CD4-positive, alpha-beta T cell treated with Interleukin-4 for 1 hour (primary cell): ENCODE results near the gene TGM4.
A peak's percentile ranks its signal among the peaks of the same experiment; 100 is the strongest.
"Not testable (repeated sequence)": the region's sequence is repeated elsewhere in the genome, so short reads cannot be mapped to it uniquely, and the experiment has no call there.

Experiments used
- DNase-seq, 2 donors: peaks; one replicate each; pipeline ENCODE4 v3.0.0-alpha.2; 2020 to 2022

Gene TGM4

GRCh38 chr3:44918087-44918486 lies 43.7 kb downstream of the TGM4 start:
- no peak for DNase-seq

GRCh38 chr3:44918581-44918980 lies 44.2 kb downstream of the TGM4 start:
- DNase-seq, result no peak

- no peak for DNase-seq
Measured at GRCh38 chr3:44920081-44920480, 45.7 kb downstream of the TGM4 start.

- no peak for DNase-seq
Measured at GRCh38 chr3:44923632-44924456, 49.4 kb downstream of the TGM4 start.

GRCh38 chr3:44924457-44925084 lies 50.2 kb downstream of the TGM4 start:
- DNase-seq, result no peak

GRCh38 chr3:44926172-44926571 lies 51.8 kb downstream of the TGM4 start:
- no peak for DNase-seq

- DNase-seq, result no peak
Measured at GRCh38 chr3:44926921-44927320, 52.5 kb downstream of the TGM4 start.

GRCh38 chr3:44927371-44927770 lies 53.0 kb downstream of the TGM4 start:
- no peak for DNase-seq

- DNase-seq, result no peak
Measured at GRCh38 chr3:44929782-44930181, 55.4 kb downstream of the TGM4 start.

GRCh38 chr3:44930911-44931310 lies 56.5 kb downstream of the TGM4 start:
- DNase-seq, result no peak

GRCh38 chr3:44931791-44932190 lies 57.4 kb downstream of the TGM4 start:
- DNase-seq, result no peak

- DNase-seq, result no peak
Measured at GRCh38 chr3:44932271-44932670, 57.9 kb downstream of the TGM4 start.

GRCh38 chr3:44932986-44933944 lies 58.9 kb downstream of the TGM4 start:
- DNase-seq, result no peak

GRCh38 chr3:44939581-44940036 lies 65.2 kb downstream of the TGM4 start:
- no peak for DNase-seq

- DNase-seq, result no peak
Measured at GRCh38 chr3:44942202-44942921, 68.0 kb downstream of the TGM4 start.

GRCh38 chr3:44948239-44948638 lies 73.8 kb downstream of the TGM4 start:
- no peak for DNase-seq

- DNase-seq, result not testable (repeated sequence)
Measured at GRCh38 chr3:44949770-44950169, 75.4 kb downstream of the TGM4 start.

GRCh38 chr3:44950275-44950734 lies 75.9 kb downstream of the TGM4 start:
- DNase-seq, result no peak

- DNase-seq, result no peak
Measured at GRCh38 chr3:44952689-44953088, 78.3 kb downstream of the TGM4 start.

GRCh38 chr3:44954304-44954703 lies 79.9 kb downstream of the TGM4 start:
- DNase-seq, result no peak

GRCh38 chr3:44954962-44955361 lies 80.6 kb downstream of the TGM4 start:
- peak in 1 of 2 donors; percentile 36 for DNase-seq

- no peak for DNase-seq
Measured at GRCh38 chr3:44955917-44956316, 81.5 kb downstream of the TGM4 start.
